ENCODE results near the gene CEP128. TPM values are rescaled to one million over a fixed set of nuclear protein-coding genes. Genes with fewer than 3 reads are reported as not detected.
"Not testable (repeated sequence)": the region's sequence is repeated elsewhere in the genome, so short reads cannot be mapped to it uniquely, and the experiment has no call there.

Gene CEP128
- total and polyA plus RNA-seq, 7 donors: 0.79 to 2.3 (median 1.8) TPM

DNA sequence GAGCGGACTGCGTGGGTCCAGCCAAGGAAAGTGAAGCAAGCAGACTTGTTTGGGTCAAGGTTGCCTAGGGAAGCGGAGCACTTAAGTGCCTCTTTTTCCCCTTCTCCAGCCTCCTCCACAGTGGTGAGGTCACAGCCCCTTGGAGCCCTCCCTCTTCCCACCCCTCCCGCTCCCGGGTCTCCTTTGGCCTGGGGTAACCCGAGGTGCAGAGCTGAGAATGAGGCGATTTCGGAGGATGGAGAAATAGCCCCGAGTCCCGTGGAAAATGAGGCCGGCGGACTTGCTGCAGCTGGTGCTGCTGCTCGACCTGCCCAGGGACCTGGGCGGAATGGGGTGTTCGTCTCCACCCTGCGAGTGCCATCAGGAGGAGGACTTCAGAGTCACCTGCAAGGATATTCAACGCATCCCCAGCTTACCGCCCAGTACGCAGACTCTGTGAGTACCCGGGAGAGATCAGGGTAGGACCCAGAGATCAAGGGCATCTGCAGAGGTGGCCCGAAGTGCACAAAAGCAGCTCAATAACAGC, 13.9 kb upstream of the CEP128 start, which contains the start of gene TSHR:
TSHR (plus strand) TSS at position 206 of the 526 bp plus-strand sequence; CDS start at position 266, 60 bp downstream.
- no peak for DNase-seq
- H3K4me1 ChIP-seq: peaks cover 5% of the 10 kb centered on the region
- H3K9me3 ChIP-seq: no peaks in the 10 kb centered on the region
- intact Hi-C loops (cut with DNase I): loop anchor here (1.0 to 10.0 kb wide), 5 partner anchors 31 to 259 kb away; no protein-coding TSS in a partner anchor
- no peak within 1 kb of the TSS for H3K27ac ChIP-seq
- H3K36me3 ChIP-seq (ENCODE audit: insufficient read depth in 1 of 2, low read depth in 1 of 2): no peaks in the 10 kb centered on the region
- H3K4me3 ChIP-seq: peak within 1 kb of the TSS; percentile 73
- peak; percentile 29 to 56 (median 38) for ATAC-seq
- no peaks in the 10 kb centered on the region for H3K27me3 ChIP-seq (ENCODE audit: insufficient read depth in 3 of 3, low read length in 2 of 3)
- 9 to 12% (median 10%) methylated on average over 21 of the region's 21 CpGs for WGBS, 3 donors
- TF ChIP-seq, protein P1, sequence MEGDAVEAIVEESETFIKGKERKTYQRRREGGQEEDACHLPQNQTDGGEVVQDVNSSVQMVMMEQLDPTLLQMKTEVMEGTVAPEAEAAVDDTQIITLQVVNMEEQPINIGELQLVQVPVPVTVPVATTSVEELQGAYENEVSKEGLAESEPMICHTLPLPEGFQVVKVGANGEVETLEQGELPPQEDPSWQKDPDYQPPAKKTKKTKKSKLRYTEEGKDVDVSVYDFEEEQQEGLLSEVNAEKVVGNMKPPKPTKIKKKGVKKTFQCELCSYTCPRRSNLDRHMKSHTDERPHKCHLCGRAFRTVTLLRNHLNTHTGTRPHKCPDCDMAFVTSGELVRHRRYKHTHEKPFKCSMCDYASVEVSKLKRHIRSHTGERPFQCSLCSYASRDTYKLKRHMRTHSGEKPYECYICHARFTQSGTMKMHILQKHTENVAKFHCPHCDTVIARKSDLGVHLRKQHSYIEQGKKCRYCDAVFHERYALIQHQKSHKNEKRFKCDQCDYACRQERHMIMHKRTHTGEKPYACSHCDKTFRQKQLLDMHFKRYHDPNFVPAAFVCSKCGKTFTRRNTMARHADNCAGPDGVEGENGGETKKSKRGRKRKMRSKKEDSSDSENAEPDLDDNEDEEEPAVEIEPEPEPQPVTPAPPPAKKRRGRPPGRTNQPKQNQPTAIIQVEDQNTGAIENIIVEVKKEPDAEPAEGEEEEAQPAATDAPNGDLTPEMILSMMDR (IDR thresholded peaks at IDR 0.05): no peak

DNA sequence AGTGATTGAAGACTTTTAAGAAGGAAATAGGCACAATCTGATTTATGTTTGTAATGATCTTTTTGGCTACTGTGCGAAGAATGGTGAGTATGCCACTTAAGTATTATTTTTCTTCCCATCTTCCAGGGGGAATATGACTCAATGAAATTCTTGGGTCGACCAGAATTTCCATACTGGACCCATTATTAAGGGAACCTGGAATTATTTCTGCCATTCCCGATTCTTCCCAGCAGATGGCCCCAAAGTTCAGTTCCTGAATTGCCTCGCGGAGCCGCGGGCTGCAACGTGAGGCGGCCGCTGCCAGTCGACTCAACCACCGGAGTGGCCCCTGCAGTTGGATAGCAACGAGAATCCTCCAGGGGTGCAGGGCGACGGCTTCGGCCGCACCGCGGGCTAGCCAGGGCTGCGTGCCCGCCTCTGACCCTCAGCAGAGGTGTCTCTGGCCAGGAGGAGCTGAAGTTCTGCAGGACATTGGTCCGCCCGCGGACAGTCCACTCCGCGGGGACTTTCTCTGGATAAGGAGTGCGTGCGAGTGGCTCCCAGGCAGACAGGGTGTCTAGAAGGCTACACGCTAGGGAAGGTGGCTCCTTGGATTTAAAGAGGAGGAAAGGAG, 13.3 kb upstream of the CEP128 start:
- H3K4me1 ChIP-seq: peaks cover 5% of the 10 kb centered on the region
- no peak overlapping the region for H3K27ac ChIP-seq
- intact Hi-C loops (cut with DNase I): loop anchor here (1.0 to 10.0 kb wide), 6 partner anchors 32 to 260 kb away; no protein-coding TSS in a partner anchor
- TF ChIP-seq, protein P1 (IDR thresholded peaks at IDR 0.05): peak; percentile 84
- ATAC-seq (peak; percentile 93 to 98 (median 96)), DNase-seq (peak; percentile 80 to 86)
- H3K27me3 ChIP-seq (ENCODE audit: insufficient read depth in 3 of 3, low read length in 2 of 3): no peaks in the 10 kb centered on the region
- H3K36me3 ChIP-seq (ENCODE audit: insufficient read depth in 1 of 2, low read depth in 1 of 2): no peaks in the 10 kb centered on the region
- H3K4me3 ChIP-seq: peak overlapping the region; percentile 73
- 0 to 1% (median 1%) methylated on average over 28 to 29 of the region's 29 CpGs for WGBS, 3 donors
- no peaks in the 10 kb centered on the region for H3K9me3 ChIP-seq

DNA sequence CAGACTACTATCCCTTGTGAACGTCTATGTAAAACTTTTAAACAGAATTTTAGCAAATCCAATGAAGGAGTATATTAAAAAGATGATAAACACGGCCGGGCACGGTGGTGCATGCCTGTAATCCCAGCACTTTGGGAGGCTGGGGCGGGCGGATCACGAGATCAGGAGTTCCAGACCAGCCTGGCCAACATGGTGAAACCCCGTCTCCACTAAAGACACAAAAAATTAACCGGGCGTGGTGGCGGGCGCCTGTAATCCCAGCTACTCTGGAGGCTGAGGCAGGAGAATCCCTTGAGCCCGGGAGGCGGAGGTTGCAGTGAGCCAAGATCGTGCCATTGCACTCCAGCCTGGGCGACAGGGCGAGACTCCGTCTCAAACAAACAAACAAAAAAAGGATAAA, 11.7 kb upstream of the CEP128 start:
- 82 to 88% (median 86%) methylated on average over 18 of the region's 18 CpGs for whole genome bisulfite sequencing, 3 donors
- intact Hi-C loops (cut with DNase I): loop anchor here in 1 of 2 donors (5.0 to 10.0 kb wide), 2 partner anchors 219 to 262 kb away; no protein-coding TSS in a partner anchor
- H3K27me3 ChIP-seq (ENCODE audit: insufficient read depth in 3 of 3, low read length in 2 of 3); DNase-seq; H3K27ac ChIP-seq; H3K4me3 ChIP-seq; H3K9me3 ChIP-seq; H3K36me3 ChIP-seq (ENCODE audit: insufficient read depth in 1 of 2, low read depth in 1 of 2); ATAC-seq; H3K4me1 ChIP-seq: not testable (repeated sequence)

DNA sequence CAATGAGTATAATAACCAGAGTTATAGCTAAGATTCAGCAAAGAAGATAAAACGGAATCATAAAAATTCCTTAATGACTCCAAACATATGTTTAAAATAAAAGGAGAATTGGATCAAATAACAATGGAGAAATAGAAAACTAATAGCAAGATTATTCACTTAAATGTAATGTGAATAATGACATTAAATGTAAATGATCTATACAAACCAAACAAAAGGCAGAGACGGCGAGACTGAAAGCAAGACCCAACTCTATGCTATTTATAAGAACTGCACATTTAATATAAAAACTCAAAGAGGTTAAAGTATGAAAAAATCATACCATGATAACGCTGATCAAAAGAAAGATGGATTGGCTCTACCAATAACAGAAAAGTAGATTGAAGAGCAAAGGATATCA, 10.0 kb upstream of the CEP128 start:
- Histone ChIP-seq H3K4me3 (no peak overlapping the region), H3K27me3 (ENCODE audit: insufficient read depth in 3 of 3, low read length in 2 of 3) (no peaks in the 10 kb centered on the region), H3K36me3 (ENCODE audit: insufficient read depth in 1 of 2, low read depth in 1 of 2) (no peaks in the 10 kb centered on the region), H3K9me3 (no peaks in the 10 kb centered on the region), H3K27ac (no peak overlapping the region), H3K4me1 (peaks cover 5% of the 10 kb centered on the region)
- ATAC-seq: no peak
- DNase-seq: no peak
- intact Hi-C loops (cut with DNase I): loop anchor here in 1 of 2 donors (5.0 to 10.0 kb wide), 2 partner anchors 221 to 263 kb away; no protein-coding TSS in a partner anchor
- TF ChIP-seq, protein P1 (IDR thresholded peaks at IDR 0.05): no peak
- WGBS, 3 donors: 91 to 93% (median 93%) methylated on average over 4 of the region's 4 CpGs

DNA sequence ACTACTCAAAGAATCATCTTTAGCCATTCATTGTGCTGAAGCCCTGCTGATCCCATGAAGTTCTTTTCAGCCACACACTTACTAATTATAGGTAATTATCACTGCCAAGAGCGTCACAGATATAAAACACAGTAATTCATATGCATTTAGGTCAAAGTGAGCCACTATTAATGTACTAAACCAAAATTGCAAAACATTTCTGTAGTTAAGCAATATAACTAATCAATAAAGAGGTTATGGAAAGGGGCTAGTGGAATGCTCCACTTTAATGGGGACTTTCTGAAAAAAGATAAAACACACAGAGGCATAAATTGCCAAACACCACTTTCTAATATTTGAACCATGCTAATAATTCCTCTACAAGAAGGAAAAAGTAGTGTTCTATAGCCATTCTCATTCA, 6.8 kb upstream of the CEP128 start:
- 1 to 42% (median 6%) methylated on average over 1 of the region's 1 CpG for WGBS, 3 donors
- no peaks in the 10 kb centered on the region for H3K4me1 ChIP-seq
- H3K4me3 ChIP-seq: no peak overlapping the region
- DNase-seq (no peak), ATAC-seq (no peak)
- no peaks in the 10 kb centered on the region for H3K36me3 ChIP-seq (ENCODE audit: insufficient read depth in 1 of 2, low read depth in 1 of 2)
- H3K27ac ChIP-seq: no peak overlapping the region
- no peaks in the 10 kb centered on the region for H3K27me3 ChIP-seq (ENCODE audit: insufficient read depth in 3 of 3, low read length in 2 of 3)
- TF ChIP-seq, protein P1 (IDR thresholded peaks at IDR 0.05): no peak
- no peaks in the 10 kb centered on the region for H3K9me3 ChIP-seq
- intact Hi-C loops (cut with DNase I): no loop called here

Measured in psoas muscle (tissue), 8 donors.